SK-N-SH treated with all-trans-retinoic acid at 6 μM for 48 hours (cell line): ENCODE measurements around the gene STATH.

ENCODE experiments used
- ARNTL ChIP-seq: fragments of 450-650 bp; formaldehyde crosslinking; IDR thresholded peaks from 2 replicates; pipeline ENCODE4 v1.5.0; 2020; ENCODE audit warnings: low read depth, mild to moderate bottlenecking, moderate library complexity, borderline replicate concordance
- CREB5 ChIP-seq: fragments of 250-450 bp; sonication (Bioruptor Pico); IDR thresholded peaks from 2 replicates; pipeline ENCODE4 v1.5.1; 2020; ENCODE audit warnings: low read depth, mild to moderate bottlenecking, moderate library complexity
- CSRNP3 ChIP-seq: fragments of 250-450 bp; sonication (Bioruptor Pico); IDR thresholded peaks from 2 replicates; pipeline ENCODE4 v1.5.1; 2021; ENCODE audit warnings: mild to moderate bottlenecking, moderate library complexity
- ISL1 ChIP-seq: fragments of 250-450 bp; sonication (Bioruptor Pico); IDR thresholded peaks from 2 replicates; pipeline ENCODE4 v2.1.2; 2022; ENCODE audit warnings: mild to moderate bottlenecking, moderate library complexity
- OSR1 ChIP-seq: fragments of 250-450 bp; sonication (Bioruptor Pico); IDR thresholded peaks from 2 replicates; pipeline ENCODE4 v1.8.0; 2022; ENCODE audit warnings: moderate library complexity, mild to moderate bottlenecking, inconsistent platforms
- PATZ1 ChIP-seq: fragments of 250-450 bp; sonication (Bioruptor Pico); IDR thresholded peaks from 2 replicates; pipeline ENCODE4 v1.8.0; 2020; ENCODE audit warnings: mild to moderate bottlenecking, moderate library complexity, borderline replicate concordance
- PPARA ChIP-seq: fragments of 250-450 bp; sonication (Bioruptor Pico); IDR thresholded peaks from 2 replicates; pipeline ENCODE4 v1.5.0; 2020; ENCODE audit warnings: mild to moderate bottlenecking, borderline replicate concordance
- RARB ChIP-seq: fragments of 250-450 bp; sonication (Bioruptor Pico); IDR thresholded peaks from 2 replicates; pipeline ENCODE4 v1.8.0; 2021; ENCODE audit warnings: mild to moderate bottlenecking, moderate library complexity
- TOX ChIP-seq: fragments of 250-450 bp; sonication (Bioruptor Pico); IDR thresholded peaks from 2 replicates; pipeline ENCODE4 v1.8.0; 2021; ENCODE audit warnings: mild to moderate bottlenecking, moderate library complexity, borderline replicate concordance
- TSHZ2 ChIP-seq: fragments of 250-450 bp; sonication (Bioruptor Pico); IDR thresholded peaks from 2 replicates; pipeline ENCODE4 v1.5.0; 2020; ENCODE audit warnings: mild to moderate bottlenecking, moderate library complexity
- ZFP3 ChIP-seq: fragments of 250-450 bp; sonication (Bioruptor Pico); IDR thresholded peaks from 2 replicates; pipeline ENCODE4 v1.5.0; 2020; ENCODE audit warnings: mild to moderate bottlenecking, moderate library complexity
- ZNF70 ChIP-seq: fragments of 450-650 bp; formaldehyde crosslinking; IDR thresholded peaks from 2 replicates; pipeline ENCODE4 v1.5.0; 2020; ENCODE audit warnings: mild to moderate bottlenecking, moderate library complexity
- ZNF8 ChIP-seq: fragments of 450-650 bp; formaldehyde crosslinking; IDR thresholded peaks from 2 replicates; pipeline ENCODE4 v1.5.0; 2020; ENCODE audit warnings: mild to moderate bottlenecking, moderate library complexity

- no peak for TF ChIP-seq CREB5 (CRISPR knock-in tag)
- TF ChIP-seq ZNF70 (CRISPR knock-in tag): no peak
- no peak for TF ChIP-seq PPARA
- TF ChIP-seq CSRNP3: no peak
- no peak for TF ChIP-seq OSR1 (CRISPR knock-in tag)
- TF ChIP-seq ZNF8 (CRISPR knock-in tag): no peak
- no peak for TF ChIP-seq ARNTL
- TF ChIP-seq PATZ1 (CRISPR knock-in tag): no peak
- no peak for TF ChIP-seq TSHZ2 (CRISPR knock-in tag)
- no peak for TF ChIP-seq ZFP3 (CRISPR knock-in tag)
- no peak for TF ChIP-seq RARB (CRISPR knock-in tag)
- no peak for TF ChIP-seq TOX (CRISPR knock-in tag)
- TF ChIP-seq ISL1 (CRISPR knock-in tag): no peak
Measured at GRCh38 chr4:69991016-69991415, 4.8 kb upstream of the STATH start.
